Germinal center (tissue), 1 donor: Measurements from ENCODE around the gene LRRTM3.

Experiments used
- DNase-seq: peaks from one replicate; pipeline ENCODE4 v3.0.0; 2012; ENCODE audit warnings: mixed read lengths, low spot score

LRRTM3 gene

GRCh38 chr10:66925896-66926715, at the start of gene LRRTM3:
TSS of gene LRRTM3 (plus strand) at chr10:66926036.
- DNase-seq, result peak; percentile 17

- no peak for DNase-seq
These were observed 48.5 kb upstream of the LRRTM3 start for GRCh38 chr10:66877361-66877760.

GRCh38 chr10:66880292-66880691, 45.5 kb upstream of the LRRTM3 start:
- DNase-seq, result no peak

GRCh38 chr10:66880826-66881225, 45.0 kb upstream of the LRRTM3 start:
- DNase-seq, result no peak

GRCh38 chr10:66881814-66882213, 44.0 kb upstream of the LRRTM3 start:
- DNase-seq, result no peak

GRCh38 chr10:66882271-66882670, 43.6 kb upstream of the LRRTM3 start:
- DNase-seq, result no peak

GRCh38 chr10:66886848-66887247, 39.0 kb upstream of the LRRTM3 start:
- no peak for DNase-seq

- no peak for DNase-seq
These were observed 37.6 kb upstream of the LRRTM3 start for GRCh38 chr10:66888237-66888636.

- no peak for DNase-seq
These were observed 33.0 kb upstream of the LRRTM3 start for GRCh38 chr10:66892871-66893270.

GRCh38 chr10:66910671-66911070, 15.2 kb upstream of the LRRTM3 start:
- DNase-seq, result no peak

- DNase-seq, result no peak
These were observed 9.8 kb upstream of the LRRTM3 start for GRCh38 chr10:66916030-66916429.

GRCh38 chr10:66917104-66917503, 8.7 kb upstream of the LRRTM3 start:
- DNase-seq, result no peak

GRCh38 chr10:66919248-66919647, 6.6 kb upstream of the LRRTM3 start:
- DNase-seq, result no peak

GRCh38 chr10:66924674-66925345, 1.0 kb upstream of the LRRTM3 start:
- no peak for DNase-seq

GRCh38 chr10:66925373-66925772, 463 bp upstream of the LRRTM3 start:
- DNase-seq, result no peak

- no peak for DNase-seq
These were observed 1.0 kb downstream of the LRRTM3 start for GRCh38 chr10:66926841-66927240.

- DNase-seq, result no peak
These were observed 1.6 kb downstream of the LRRTM3 start for GRCh38 chr10:66927251-66927935.

GRCh38 chr10:66927971-66928770, 2.3 kb downstream of the LRRTM3 start:
- no peak for DNase-seq

- no peak for DNase-seq
These were observed 2.9 kb downstream of the LRRTM3 start for GRCh38 chr10:66928776-66929175.

GRCh38 chr10:66929375-66929774, 3.5 kb downstream of the LRRTM3 start:
- no peak for DNase-seq

- no peak for DNase-seq
These were observed 5.6 kb downstream of the LRRTM3 start for GRCh38 chr10:66931340-66931948.

GRCh38 chr10:66931949-66932343, 6.1 kb downstream of the LRRTM3 start:
- DNase-seq, result no peak
